ENCODE data around the gene EML6.

GRCh38 chr2:54853616-54854310 lies 130.3 kb downstream of the EML6 start:
- TF ChIP-seq CTCF (IDR thresholded peaks at IDR 0.05; ENCODE audit: control extremely low read depth in 1 of 3, insufficient read depth in 1 of 3, low read depth in 1 of 3, low read length in 3 of 3) (no peak), SP2 (IDR thresholded peaks at IDR 0.05; ENCODE audit: low read length) (no peak), POLR2A (IDR thresholded peaks at IDR 0.05; ENCODE audit: control extremely low read depth in 1 of 2, low read depth in 2 of 2, low read length in 2 of 2) (no peak), NANOG (IDR thresholded peaks at IDR 0.05; ENCODE audit: insufficient read depth, low read depth, low read length, poor library complexity, severe bottlenecking) (no peak), RXRA (IDR thresholded peaks at IDR 0.05; ENCODE audit: insufficient read depth, low read depth, low read length) (no peak)
